LHCN-M2 (cell line): Measurements from ENCODE around the gene CDHR2. TPM values are rescaled to one million over a fixed set of nuclear protein-coding genes. Genes with fewer than 3 reads are reported as not detected.

Experiments used
- DNase-seq: peaks from one replicate; pipeline ENCODE4 v3.0.0-alpha.2; 2012; ENCODE audit warnings: low read depth
- polyA plus RNA-seq: library from polyadenylated mRNA; unstranded; fragments of >200 nt; gene quantifications from one replicate; pipeline ENCODE4 v1.2.1, GENCODE V29; 2012; ENCODE audit warnings: missing spikeins
- total RNA-seq: library from RNA; depleted of rRNA; stranded (reverse); fragments of >200 nt; gene quantifications from 2 replicates; pipeline ENCODE4 v1.2.3, GENCODE V29; 2014; rRNA removed

CDHR2 gene
- total RNA-seq, result not detected in 2 replicates
- polyA plus RNA-seq, result 0.30 TPM

GRCh38 chr5:176548967-176549444 lies at the start of gene CDHR2:
CDHR2 (plus strand) TSS chr5:176549342; CDS start chr5:176565353, 16,011 bp downstream.
- DNase-seq, result no peak

GRCh38 chr5:176500511-176500910 lies 48.6 kb upstream of the CDHR2 start:
- DNase-seq, result no peak

GRCh38 chr5:176501333-176501732 lies 47.8 kb upstream of the CDHR2 start:
- DNase-seq, result peak; percentile 88

- no peak for DNase-seq
Measured at GRCh38 chr5:176503496-176503895, 45.6 kb upstream of the CDHR2 start.

GRCh38 chr5:176507911-176508310 lies 41.2 kb upstream of the CDHR2 start:
- no peak for DNase-seq

GRCh38 chr5:176508603-176509002 lies 40.5 kb upstream of the CDHR2 start:
- peak; percentile 46 for DNase-seq

- DNase-seq, result no peak
Measured at GRCh38 chr5:176513788-176514187, 35.4 kb upstream of the CDHR2 start.

- no peak for DNase-seq
Measured at GRCh38 chr5:176514244-176514950, 34.7 kb upstream of the CDHR2 start.

- no peak for DNase-seq
Measured at GRCh38 chr5:176515396-176515795, 33.7 kb upstream of the CDHR2 start.

GRCh38 chr5:176517053-176517661 lies 32.0 kb upstream of the CDHR2 start:
- no peak for DNase-seq

- no peak for DNase-seq
Measured at GRCh38 chr5:176519810-176520720, 29.1 kb upstream of the CDHR2 start.

GRCh38 chr5:176521286-176521685 lies 27.9 kb upstream of the CDHR2 start:
- DNase-seq, result no peak

GRCh38 chr5:176521699-176522263 lies 27.4 kb upstream of the CDHR2 start:
- DNase-seq, result no peak

- DNase-seq, result no peak
Measured at GRCh38 chr5:176524138-176524537, 25.0 kb upstream of the CDHR2 start.

GRCh38 chr5:176524987-176525386 lies 24.2 kb upstream of the CDHR2 start:
- DNase-seq, result no peak

GRCh38 chr5:176525677-176526076 lies 23.5 kb upstream of the CDHR2 start:
- DNase-seq, result no peak

GRCh38 chr5:176526462-176526861 lies 22.7 kb upstream of the CDHR2 start:
- DNase-seq, result no peak

GRCh38 chr5:176527246-176528222 lies 21.6 kb upstream of the CDHR2 start:
- no peak for DNase-seq

GRCh38 chr5:176528301-176528700 lies 20.8 kb upstream of the CDHR2 start:
- DNase-seq, result no peak

GRCh38 chr5:176528761-176529115 lies 20.4 kb upstream of the CDHR2 start:
- no peak for DNase-seq
